Activated CD4-positive, alpha-beta T cell treated with anti-CD3 and anti-CD28 coated beads for 4 hours (primary cell): Measurements from ENCODE around the gene PQBP1.

ENCODE experiments used
- DNase-seq, 2 donors: peaks; one replicate each; pipeline ENCODE4 v3.0.0-alpha.2; 2020

The PQBP1 gene

DNA sequence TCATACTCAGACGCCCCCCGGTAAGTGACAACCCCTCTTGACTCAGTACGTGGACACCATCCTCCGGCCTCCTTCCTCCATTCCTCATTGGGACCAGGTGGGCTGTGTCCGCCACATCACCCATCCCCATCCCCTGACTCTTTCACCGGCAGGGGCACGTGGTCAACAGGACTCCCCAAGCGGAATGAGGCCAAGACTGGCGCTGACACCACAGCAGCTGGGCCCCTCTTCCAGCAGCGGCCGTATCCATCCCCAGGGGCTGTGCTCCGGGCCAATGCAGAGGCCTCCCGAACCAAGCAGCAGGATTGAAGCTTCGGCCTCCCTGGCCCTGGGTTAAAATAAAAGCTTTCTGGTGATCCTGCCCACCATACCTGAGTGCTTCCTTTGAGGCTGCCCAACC lies 5.0 kb downstream of the PQBP1 start:
- DNase-seq = no peak

DNA sequence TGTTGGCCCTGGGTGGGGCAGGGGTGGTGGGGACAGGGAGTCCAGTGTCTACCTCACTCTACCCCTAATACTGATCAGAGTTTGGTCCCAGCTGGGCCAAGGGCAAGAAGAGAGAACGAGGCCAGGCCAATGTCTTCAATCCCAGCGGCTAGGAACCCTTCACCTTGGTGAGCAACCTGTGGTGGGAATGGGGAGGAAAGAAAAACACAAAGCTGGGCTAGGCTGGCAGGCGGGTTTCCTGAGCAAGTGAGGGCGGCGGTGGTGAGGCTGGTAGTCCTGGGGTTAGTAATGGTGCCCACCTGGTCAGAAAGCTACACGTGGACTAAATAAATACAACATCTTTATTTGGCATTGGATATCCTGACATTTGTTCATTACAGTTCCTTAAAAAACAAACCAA lies 5.6 kb downstream of the PQBP1 start:
- DNase-seq = no peak

DNA sequence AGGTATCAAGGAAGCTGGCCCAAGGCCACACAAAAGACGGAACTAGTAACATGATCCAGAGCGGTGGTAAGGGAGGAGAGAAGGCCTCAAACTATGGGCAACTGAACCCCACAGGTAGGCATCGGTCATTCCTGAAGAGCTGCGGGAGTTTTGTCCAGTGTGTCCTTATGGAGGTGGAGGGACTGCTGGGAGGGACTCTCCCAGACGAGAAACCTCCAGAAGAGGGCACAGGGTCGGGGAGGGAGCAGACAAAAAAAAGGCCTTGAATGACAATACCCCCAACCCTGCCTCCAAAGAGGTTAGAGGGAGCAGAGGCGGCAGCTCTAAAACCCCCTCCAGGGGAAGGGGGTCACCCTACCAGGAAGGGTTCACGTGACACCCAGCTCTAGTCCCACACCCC lies 6.5 kb downstream of the PQBP1 start:
- DNase-seq = no peak

DNA sequence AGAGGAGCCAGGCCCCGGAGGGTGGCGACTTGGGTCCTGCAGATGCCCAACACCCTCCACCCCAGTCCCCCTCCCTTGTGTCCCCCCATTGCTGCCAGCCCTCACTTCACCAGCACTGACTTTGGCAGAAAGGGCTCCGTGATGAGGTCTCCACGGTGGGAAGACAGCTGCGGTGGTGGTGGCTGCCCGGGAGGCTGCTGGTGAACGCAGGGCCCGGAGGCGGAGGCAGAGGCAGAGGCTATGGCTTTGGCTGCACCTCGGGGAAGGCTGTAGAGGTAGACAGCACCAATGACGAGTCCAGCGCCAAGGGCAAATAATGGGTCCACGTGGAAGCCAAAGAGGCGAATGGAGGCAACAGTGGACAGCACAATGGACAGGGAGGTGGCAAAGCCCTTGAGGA lies 6.9 kb downstream of the PQBP1 start:
- DNase-seq = no peak

DNA sequence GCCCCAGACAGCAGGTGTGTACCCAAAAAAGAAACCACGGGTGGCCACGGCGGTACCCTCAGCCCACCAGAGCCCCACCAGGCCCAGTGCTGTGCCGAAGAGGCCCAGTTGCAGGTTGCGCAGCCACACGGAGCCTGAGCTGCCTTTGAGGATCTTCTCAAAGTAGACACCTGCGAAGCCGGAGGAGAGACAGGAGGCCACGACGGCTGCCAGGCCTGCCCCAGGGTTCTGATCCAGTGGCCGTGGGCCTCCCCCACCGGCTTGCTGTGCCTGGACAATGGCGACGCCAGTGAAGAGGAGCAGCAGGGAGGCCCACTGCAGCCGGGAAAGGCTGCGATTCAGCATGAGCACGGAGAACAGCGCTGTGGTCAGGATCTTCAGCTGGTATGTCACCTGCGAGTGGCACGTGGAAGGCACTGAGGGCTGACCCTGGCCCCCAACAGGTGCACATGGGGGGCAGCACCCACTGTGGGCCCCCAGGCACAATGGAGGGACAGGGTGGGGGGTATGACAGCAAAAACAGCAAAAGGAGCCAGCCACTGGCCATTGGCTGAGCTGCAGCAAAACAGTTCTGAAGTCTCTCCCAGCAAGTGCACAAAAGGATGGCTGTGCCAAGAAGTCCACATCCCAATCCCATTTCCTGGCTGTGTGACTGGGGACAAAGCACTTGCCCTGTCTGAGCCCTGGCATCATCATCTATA lies 7.5 kb downstream of the PQBP1 start:
- no peak for DNase-seq

DNA sequence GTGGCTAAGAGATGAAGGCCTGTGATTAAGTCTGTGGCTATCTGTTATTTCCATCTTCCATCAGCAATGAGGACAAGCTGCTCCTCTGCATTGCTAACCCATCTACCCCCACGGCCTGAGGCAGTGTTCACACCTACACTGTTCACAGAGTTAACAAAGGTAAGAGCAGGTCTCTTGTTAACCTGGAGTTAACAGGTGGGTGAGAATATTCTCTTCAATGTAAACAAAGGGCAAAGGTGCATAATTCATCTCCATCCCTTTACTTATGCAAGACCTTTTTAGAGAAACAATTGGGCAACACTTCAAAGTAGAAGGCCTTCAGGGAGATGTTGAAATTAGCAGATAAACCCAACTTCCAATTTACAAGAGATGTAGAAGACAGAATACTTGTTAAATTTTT lies 10.9 kb downstream of the PQBP1 start:
- no peak for DNase-seq

DNA sequence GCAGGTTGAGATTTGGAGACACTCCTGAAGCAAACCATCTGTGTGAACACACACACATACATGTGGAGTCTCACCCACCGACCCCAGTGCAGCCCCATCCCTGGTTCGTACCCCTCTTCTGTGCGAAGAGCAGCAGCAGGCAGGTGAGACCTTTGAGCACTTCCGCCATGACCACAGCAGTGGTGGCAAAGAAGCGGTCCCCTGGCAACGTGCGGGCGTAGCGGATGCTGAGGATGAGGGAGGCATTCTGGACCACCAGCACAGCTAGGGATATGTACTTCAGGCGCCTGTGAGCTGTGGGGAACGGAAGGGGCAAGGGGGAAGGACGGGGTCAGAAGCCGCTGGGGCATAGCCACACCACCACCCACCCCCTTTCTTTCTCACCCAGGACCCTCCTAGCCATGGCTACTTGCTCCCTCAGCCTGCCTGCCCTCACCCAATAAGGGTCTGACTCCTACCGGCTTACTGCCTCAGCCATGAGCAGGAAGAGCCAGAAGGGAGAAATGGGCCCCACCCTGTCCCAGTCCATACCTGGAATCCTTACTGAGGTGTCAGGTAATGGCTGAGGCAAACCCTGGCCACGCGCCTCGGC lies 12.1 kb downstream of the PQBP1 start:
- DNase-seq = no peak

DNA sequence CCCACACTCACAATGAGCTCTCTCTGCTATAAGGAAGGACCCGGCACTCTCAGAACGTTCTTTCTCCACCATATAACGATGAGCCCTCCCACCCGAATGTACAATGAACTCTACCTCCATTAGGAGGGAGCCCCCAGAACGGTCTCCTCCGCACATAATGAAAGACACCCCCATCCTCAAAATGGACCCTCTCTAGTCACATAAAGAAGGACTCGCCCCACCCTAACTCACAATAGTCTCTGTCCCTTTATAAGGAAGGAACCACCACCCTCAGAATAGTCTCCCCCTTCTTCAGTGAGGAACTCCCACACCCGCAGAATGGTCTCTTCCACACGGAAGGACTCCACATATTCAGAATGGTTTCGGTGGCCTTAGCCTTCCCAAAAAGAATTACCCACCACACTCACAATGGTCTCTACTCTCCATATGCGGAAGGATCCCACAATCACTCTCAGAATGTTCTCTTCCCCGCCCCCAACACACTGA lies 13.2 kb downstream of the PQBP1 start:
- no peak for DNase-seq

DNA sequence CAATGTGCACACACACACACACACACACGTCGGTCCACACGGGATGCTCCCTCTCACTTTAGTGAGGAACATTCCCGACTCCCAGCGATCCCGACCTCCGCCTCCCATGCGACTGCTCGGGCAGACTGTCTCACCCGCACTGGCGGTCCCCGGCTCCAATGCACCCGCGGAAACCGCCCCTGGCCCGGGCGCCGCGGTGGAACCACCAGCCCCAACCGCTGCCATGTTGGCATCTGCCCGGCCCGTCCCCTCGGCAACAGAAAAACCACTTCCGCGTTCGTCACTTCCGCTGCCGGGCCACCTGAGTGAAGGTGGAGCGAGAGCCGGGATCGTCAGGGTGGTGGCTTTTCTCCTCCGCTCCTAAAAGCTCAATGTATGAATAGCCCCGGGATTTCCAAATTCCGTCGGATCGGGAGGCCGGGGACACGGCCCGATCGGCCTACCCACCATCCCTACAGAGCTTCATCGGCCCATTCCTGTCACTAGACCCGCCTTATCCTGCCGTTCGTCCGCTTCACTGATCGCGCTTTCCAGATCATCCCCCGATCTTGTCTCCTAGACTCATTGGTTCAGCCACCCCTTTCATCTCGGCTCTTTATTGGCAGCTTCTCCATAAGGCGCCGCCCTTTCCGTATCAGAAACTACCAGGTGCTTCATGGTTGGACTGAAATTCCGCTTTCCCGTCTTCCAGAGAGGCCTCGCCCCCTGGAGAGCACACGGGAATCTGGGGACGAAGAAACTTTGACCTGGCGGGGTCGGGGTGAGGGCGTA lies 13.9 kb downstream of the PQBP1 start, which contains the start of gene SLC35A2:
TSS of gene SLC35A2 (minus strand) at position 235 of the 771 bp plus-strand sequence. CDS start at position 225, 10 bp downstream.
- DNase-seq = peak; percentile 81 to 85

DNA sequence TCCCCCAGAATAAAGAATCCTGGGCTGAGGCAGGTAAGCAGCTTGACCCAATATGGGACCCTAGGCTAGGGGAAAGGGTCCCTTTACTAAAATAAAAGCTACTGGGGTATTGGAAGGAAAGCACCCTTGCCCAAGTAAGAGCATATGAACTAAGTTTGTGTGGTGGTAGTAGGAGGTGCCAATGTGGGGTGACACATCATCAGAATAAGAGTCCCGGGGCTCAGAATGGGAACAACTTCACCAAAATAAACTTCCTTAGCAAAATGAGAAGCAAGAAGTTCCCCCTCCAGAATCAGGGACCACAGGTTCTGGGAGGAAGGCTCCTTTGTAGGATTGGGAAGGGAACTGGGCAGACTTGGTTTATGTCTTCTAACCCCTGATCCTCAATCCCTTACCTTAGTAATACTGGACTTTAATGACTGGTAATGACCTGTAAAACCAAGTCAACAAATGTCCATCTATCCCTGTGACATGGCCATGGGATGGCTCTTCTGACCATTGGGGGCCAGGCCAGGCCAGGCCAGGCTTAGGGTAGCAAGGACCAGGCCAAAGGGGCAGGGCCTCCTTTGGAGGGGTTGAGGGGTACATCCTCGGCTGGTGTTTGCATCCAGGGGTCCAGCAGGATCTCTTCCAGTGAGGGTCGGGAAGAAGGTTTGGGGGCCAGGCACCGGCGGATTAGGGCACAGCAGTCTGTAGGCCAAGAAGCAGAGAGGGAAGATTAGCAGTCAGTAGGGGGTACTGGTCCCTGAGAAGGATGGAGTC lies 16.1 kb downstream of the PQBP1 start:
- DNase-seq = no peak

DNA sequence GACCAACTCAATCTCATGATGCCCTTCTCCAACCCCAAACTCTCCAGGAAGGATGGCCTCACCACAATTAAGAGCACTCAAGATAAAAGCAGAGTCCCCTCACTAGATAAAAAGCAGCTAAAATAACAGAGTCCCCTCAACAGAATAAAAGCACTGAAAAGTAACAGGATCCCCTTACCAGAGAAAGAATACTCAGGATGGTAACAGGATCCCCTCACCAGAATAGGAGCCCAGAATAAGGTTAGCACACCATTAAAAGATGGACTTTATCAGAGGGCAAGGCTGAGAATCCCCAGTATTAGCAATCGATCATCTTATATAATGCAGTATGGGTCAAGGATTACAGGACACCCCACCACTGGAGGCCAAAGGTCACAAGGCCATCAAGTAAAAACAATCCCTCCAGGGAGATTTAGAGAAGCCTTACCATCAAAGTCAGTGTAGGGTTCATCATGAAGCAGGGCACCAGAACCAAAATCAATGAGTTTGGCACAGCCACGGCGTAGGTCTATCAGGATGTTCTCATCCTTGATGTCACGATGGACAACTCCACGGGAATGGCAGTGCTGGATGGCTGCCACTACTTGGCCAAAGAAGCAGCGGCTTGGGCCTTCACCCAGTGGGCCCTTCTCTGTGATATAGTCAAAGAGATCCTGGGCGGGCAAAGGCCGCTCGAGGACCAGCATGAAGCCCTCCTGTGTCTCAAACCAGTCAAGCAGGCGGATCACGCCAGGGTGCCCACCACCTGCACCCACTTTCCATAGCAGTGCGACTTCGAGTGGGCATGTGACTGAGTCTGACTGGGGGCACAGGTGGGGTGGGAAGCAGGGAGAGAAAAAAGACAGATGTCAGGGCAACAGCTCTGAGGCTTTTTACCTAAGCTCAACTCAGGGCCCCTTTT lies 17.1 kb downstream of the PQBP1 start:
- no peak for DNase-seq

DNA sequence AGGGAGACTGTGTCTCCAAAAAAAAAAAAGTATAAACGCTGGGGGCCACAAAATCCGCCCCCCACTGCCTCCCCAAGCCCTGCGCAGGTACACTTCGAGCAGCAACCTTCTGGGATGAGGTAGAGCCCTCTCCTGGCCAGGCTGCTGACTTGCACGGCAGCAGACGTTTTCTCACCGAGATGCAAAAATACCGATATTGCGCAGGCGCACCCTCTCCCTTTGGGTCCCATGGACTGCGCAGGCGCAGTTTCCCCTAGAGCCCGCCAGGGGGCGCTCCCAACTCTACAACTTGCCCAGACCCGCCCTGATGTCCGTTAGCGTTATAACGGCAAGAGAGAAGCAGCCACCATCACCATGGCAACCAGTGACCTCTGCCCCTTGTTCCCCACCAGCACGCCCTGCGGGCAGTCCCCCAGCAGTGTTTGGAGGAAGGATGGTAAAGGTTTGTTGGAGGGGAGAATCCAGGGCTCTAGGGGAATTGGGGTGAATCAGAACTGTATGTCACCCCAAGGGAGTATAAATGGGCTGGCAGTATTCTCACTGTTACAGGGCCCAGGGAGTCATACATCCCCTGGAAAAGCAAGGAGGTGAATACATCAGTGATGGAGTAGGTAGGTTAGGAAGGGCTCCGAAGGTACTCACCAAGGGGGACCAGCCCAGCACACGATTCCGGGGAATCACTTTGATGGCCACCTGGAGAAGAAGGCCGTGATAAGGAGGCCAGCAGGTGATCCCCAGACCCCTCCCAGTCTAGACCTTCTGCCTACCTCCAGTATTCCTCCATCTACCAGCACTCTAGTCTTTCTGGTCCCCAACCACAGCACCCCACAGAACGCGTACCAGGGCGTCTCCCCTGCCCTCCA lies 19.6 kb downstream of the PQBP1 start:
- peak; percentile 83 to 84 for DNase-seq

DNA sequence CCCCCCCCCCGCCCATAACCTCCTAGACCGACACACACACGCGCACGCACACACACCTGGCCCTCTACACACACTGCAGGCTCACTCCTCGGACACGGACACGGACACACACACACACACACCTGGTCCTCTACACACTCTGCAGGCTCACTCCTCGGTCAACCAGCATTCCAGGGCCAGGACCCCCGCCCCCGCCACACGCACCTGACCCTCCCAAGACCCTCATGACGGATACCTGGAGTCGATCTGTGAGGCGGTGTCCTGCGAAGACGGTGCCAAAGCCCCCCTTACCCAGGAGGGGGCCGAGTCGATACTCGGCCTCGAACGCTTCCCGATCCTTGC lies 20.5 kb downstream of the PQBP1 start:
- no peak for DNase-seq

DNA sequence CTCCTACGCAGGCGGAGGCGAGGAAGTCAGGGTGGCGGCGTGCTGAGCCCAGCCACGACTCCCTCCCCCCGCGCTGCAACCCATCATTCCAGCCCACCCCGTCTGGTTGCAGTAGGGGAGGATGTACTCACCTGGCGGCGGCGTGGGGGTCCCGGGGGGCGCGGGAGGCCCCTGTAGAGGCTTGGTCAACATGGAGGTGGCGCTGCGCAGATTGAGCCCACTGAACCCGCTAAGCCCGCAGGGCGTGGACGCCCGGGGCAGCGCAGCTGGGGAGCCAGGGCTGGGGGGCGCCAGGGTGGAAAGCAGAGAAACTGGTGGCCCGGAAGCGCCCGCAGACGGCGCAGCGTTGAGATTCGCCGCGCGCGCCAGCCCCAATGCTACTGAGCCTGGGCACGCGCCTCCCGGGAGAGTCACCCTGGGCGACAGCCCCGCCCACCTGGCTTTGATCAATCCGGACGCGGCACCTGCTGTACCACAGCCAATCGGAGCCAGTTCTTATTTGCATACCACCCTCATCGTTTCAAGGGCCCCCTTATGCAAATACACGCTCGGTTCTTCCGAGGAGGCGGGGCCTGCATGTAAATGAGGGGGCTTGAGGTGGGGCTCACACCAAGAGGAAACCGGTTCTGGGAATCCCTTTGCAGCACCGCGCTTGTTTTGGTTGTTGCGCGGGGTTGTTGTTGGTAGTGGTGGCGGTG lies 21.1 kb downstream of the PQBP1 start, which contains the start of gene PIM2:
TSS of gene PIM2 (minus strand) at position 382 of the 698 bp plus-strand sequence. CDS start at position 192, 190 bp downstream.
- DNase-seq = peak; percentile 88 to 91

DNA sequence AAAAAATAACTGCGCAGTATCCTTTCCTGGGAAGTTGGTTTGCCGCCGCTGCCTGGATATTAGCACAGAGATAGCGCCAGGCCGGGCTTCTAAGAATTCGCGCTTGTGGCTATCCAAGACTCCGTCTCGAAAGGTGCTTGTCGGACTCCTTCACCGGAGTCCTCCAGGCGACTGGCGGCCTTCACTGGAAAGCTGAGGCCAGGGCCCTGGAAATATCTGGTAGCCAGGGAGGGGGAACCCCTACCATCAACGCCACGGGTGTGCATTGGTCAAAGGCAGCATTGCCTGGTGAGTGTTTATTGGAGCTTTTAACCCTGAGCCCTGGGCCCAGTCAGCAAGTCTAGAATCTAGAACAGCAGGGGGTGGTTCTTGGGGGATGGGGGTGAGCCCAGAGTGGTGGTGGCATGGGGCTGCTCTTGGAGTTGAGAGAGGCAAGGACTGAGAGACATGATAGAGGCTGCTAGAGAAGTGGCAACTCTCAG lies 21.7 kb downstream of the PQBP1 start:
- DNase-seq = no peak

DNA sequence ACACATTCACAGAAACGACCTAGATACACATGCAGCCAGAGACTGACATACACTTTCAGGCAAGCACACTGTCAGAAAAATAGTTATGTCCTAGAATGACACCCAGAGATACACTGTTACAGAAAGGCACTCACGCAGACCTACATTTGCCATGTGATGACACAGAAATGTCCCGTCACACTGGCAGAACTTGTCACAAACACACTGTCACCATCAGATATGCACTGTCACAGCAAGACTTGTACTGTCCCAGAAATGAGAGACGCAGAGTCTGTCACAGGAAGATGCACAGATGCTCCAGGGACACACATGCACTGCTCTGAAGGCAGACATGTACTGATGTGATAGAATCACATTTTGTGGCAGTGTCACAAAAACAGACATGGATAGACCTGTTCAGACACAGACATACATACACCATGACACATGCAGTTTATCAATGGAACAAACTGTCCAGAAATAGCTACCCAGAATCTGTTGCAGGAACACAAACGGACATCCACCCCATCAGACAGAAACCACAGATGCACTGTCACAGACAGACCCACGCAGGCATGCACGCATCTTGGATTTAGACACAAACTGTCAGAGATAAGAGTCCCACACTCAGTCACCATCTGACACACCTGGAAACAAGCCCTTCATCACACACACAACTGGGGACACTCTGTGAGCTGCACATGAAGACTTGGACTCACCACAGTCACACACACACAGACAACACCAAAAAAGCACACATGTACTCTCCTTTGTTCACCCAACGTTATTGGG lies 22.4 kb downstream of the PQBP1 start:
- no peak for DNase-seq

DNA sequence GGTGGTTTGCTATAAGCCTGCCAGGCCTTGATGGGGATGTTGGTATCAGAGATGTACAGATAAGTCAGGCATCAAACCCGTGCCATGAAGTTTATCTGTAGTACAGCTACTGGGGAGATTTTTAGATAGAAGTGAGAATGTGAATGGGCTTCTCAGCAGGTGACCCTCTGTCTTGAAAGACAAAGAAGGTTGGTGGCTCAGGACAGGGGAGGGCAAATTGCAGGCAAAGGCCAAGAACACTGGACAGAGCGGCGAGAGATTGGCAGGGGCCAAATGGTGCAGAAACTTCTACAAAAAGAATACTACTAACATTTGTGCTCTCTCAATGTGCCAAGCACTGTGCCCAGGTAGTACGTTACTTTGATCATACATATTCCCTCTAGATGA lies 23.0 kb downstream of the PQBP1 start:
- DNase-seq = no peak

DNA sequence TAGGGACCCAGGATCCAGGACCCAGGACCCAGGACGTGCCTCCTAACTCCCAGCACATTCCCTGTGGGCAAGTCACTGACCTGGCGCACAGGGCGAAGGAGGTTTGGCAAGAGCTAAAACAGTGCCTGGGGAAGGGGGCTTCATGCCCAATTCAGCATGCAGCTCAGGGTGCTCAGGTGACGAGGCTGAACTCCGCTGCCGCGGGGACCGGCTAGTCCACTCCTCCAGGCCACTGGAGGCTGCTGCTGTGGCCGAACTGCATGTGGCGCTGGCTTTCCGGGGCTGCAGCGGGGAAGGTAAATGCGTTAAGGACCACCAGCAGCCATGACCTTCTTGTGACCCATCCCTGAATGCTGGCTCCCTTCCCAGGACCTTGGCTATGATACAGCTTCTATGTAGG lies 26.0 kb downstream of the PQBP1 start:
- no peak for DNase-seq

DNA sequence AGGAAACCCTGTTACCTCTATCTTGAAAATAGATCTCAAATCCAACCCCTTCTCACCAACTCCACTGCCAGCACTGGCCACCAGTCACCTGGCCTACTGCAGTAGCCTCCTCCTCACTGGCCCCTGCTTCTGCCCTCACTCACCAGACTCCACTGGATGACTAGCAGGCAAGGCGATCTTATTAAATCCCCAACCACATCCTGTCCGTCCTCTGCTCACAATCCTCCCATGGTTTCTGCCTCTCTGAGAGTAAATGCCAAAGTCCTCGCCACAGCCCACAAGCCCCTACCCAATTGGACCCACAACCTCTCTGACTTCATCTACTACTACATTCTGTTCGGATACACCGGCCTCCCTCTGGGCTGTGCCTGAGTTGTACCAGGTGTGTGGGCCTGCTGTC lies 26.5 kb downstream of the PQBP1 start:
- DNase-seq = no peak
